HG02798 (cell line): Measurements from ENCODE around the gene COL2A1.
A peak's percentile ranks its signal among the peaks of the same experiment; 100 is the strongest.
"Not testable (repeated sequence)": the region's sequence is repeated elsewhere in the genome, so short reads cannot be mapped to it uniquely, and the experiment has no call there.

Experiments
- ATAC-seq: cut with Tn5 transposase; IDR thresholded peaks from one replicate; pipeline ENCODE4 v1.9.1; 2021; ENCODE audit warnings: mild to moderate bottlenecking; ENCODE audit not compliant: unreplicated experiment, poor library complexity

Gene COL2A1

GRCh38 chr12:47979686-47980085 is 24.6 kb downstream of the COL2A1 start:
- no peak for ATAC-seq

- ATAC-seq = no peak
Observed at GRCh38 chr12:47979166-47979565, 25.1 kb downstream of the COL2A1 start.

- ATAC-seq = no peak
Observed at GRCh38 chr12:47978598-47978873, 25.7 kb downstream of the COL2A1 start.

GRCh38 chr12:47977772-47978597 is 26.3 kb downstream of the COL2A1 start:
- no peak for ATAC-seq

GRCh38 chr12:47977046-47977771 is 27.1 kb downstream of the COL2A1 start:
- ATAC-seq = no peak

- no peak for ATAC-seq
Observed at GRCh38 chr12:47975816-47976215, 28.5 kb downstream of the COL2A1 start.

- no peak for ATAC-seq
Observed at GRCh38 chr12:47975036-47975620, 29.1 kb downstream of the COL2A1 start.

GRCh38 chr12:47973870-47974269 is 30.4 kb downstream of the COL2A1 start:
- ATAC-seq = no peak

GRCh38 chr12:47972895-47973294 is 31.4 kb downstream of the COL2A1 start:
- no peak for ATAC-seq

- ATAC-seq = no peak
Observed at GRCh38 chr12:47970843-47971242, 33.4 kb downstream of the COL2A1 start.

- ATAC-seq = no peak
Observed at GRCh38 chr12:47969845-47970244, 34.4 kb downstream of the COL2A1 start.

GRCh38 chr12:47967461-47968321 is 36.6 kb downstream of the COL2A1 start:
- no peak for ATAC-seq

GRCh38 chr12:47965581-47965980 is 38.7 kb downstream of the COL2A1 start:
- no peak for ATAC-seq

- no peak for ATAC-seq
Observed at GRCh38 chr12:47964106-47964728, 40.1 kb downstream of the COL2A1 start.

- peak; percentile 93 for ATAC-seq
Observed at GRCh38 chr12:47963340-47964040, 40.8 kb downstream of the COL2A1 start, which contains the start of gene TMEM106C. TMEM106C (plus strand) TSS chr12:47963596; CDS start chr12:47964237, 641 bp downstream.

GRCh38 chr12:47962198-47962597 is 42.1 kb downstream of the COL2A1 start:
- no peak for ATAC-seq

- not testable (repeated sequence) for ATAC-seq
Observed at GRCh38 chr12:47957671-47958070, 46.6 kb downstream of the COL2A1 start.

GRCh38 chr12:47955059-47955458 is 49.2 kb downstream of the COL2A1 start:
- no peak for ATAC-seq

GRCh38 chr12:47954467-47955045 is 49.7 kb downstream of the COL2A1 start:
- ATAC-seq = no peak
